Uterus (tissue), 2 donors: Measurements from ENCODE around the gene NEK10.
A peak's percentile ranks its signal among the peaks of the same experiment; 100 is the strongest.

Source experiments
- CTCF ChIP-seq, 4 experiments: fragments of 200-600 bp in 2 of 4; fragments of 450-650 bp in 2 of 4; sonication (generic) in 2 of 4; IDR thresholded peaks; one replicate each; pipeline ENCODE4 v1.5.1; 2016 to 2019; ENCODE audit warnings: antibody characterized with exemption in 4 of 4, mild to moderate bottlenecking in 2 of 4, moderate library complexity in 1 of 4
- POLR2A ChIP-seq, 2 donors: fragments of 450-650 bp; IDR thresholded peaks; one replicate each; pipeline ENCODE4 v1.6.1; 2016; ENCODE audit warnings: antibody characterized with exemption in 2 of 2, mild to moderate bottlenecking in 1 of 2, moderate library complexity in 1 of 2

- TF ChIP-seq CTCF (IDR thresholded peaks at IDR 0.05) (peak in 1 of 4 experiments; percentile 8), POLR2A (IDR thresholded peaks at IDR 0.05) (no peak)
Observed at GRCh38 chr3:27368831-27369607, at the start of gene NEK10.
